SK-N-MC (cell line): ENCODE measurements around the gene ABRACL.

ENCODE experiments used
- EZH2 ChIP-seq: fragments of 200-600 bp; sonication (generic); IDR thresholded peaks from one replicate; pipeline ENCODE4 v1.6.1; 2017; ENCODE audit warnings: antibody characterized with exemption
- FOXP2 ChIP-seq: optimal IDR thresholded peaks from 2 replicates; pipeline ENCODE3; 2011; ENCODE audit warnings: mild to moderate bottlenecking, moderate library complexity; ENCODE audit not compliant: insufficient read depth; ENCODE audit errors: extremely low read length, control extremely low read depth

GRCh38 chr6:139006477-139006876 is 22.1 kb upstream of the ABRACL start:
- TF ChIP-seq EZH2 = no peak
- no peak for TF ChIP-seq FOXP2
